Coronary artery (tissue), 2 donors: ENCODE measurements around the gene SPG7.
"Not testable (repeated sequence)": the region's sequence is repeated elsewhere in the genome, so short reads cannot be mapped to it uniquely, and the experiment has no call there.

Source experiments
- DNase-seq: peaks from one replicate; pipeline ENCODE4 v3.0.0-alpha.2; 2017; ENCODE audit warnings: low spot score
- H3K27ac ChIP-seq, 2 donors: fragments of 200-600 bp; sonication (generic); one replicate each; pipeline ENCODE4 v1.5.1; 2016 to 2019
- H3K4me3 ChIP-seq: fragments of 200-600 bp; sonication (generic); 2 replicates; pipeline ENCODE4 v1.5.1; 2016; ENCODE audit warnings: mild to moderate bottlenecking, moderate library complexity
- CTCF ChIP-seq: fragments of 200-600 bp; sonication (generic); IDR thresholded peaks from one replicate; pipeline ENCODE4 v1.5.1; 2019; ENCODE audit warnings: antibody characterized with exemption

Gene SPG7

GRCh38 chr16:89507834-89508590 lies at the start of gene SPG7:
Gene SPG7, plus strand, starts transcription at chr16:89508403. Its CDS starts 15 bp downstream, at chr16:89508418.
- H3K4me3 ChIP-seq, result peak within 1 kb of the TSS; percentile 98
- peak within 1 kb of the TSS; percentile 93 to 95 for H3K27ac ChIP-seq
- TF ChIP-seq CTCF, result no peak
- peak; percentile 85 for DNase-seq

GRCh38 chr16:89458551-89458950 lies 49.7 kb upstream of the SPG7 start:
- Histone ChIP-seq H3K4me3 (no peak overlapping the region), H3K27ac (no peak overlapping the region)
- DNase-seq, result no peak
- TF ChIP-seq CTCF, result no peak

- DNase-seq, result no peak
- no peak overlapping the region for H3K27ac ChIP-seq
- H3K4me3 ChIP-seq, result no peak overlapping the region
- TF ChIP-seq CTCF, result no peak
These were observed 49.2 kb upstream of the SPG7 start for GRCh38 chr16:89458967-89459366.

GRCh38 chr16:89460556-89460955 lies 47.6 kb upstream of the SPG7 start:
- H3K27ac ChIP-seq, result no peak overlapping the region
- TF ChIP-seq CTCF, result no peak
- DNase-seq, result no peak
- no peak overlapping the region for H3K4me3 ChIP-seq

- not testable (repeated sequence) for DNase-seq, H3K4me3 ChIP-seq, H3K27ac ChIP-seq
These were observed 46.3 kb upstream of the SPG7 start for GRCh38 chr16:89461890-89462289.

- not testable (repeated sequence) for H3K4me3 ChIP-seq, H3K27ac ChIP-seq, DNase-seq
These were observed 45.6 kb upstream of the SPG7 start for GRCh38 chr16:89462639-89463038.

GRCh38 chr16:89463312-89463711 lies 44.9 kb upstream of the SPG7 start:
- not testable (repeated sequence) for H3K4me3 ChIP-seq, DNase-seq, H3K27ac ChIP-seq

- no peak overlapping the region for H3K27ac ChIP-seq
- no peak for TF ChIP-seq CTCF
- DNase-seq, result no peak
- H3K4me3 ChIP-seq, result no peak overlapping the region
These were observed 41.3 kb upstream of the SPG7 start for GRCh38 chr16:89466920-89467319.

- Histone ChIP-seq H3K4me3 (no peak overlapping the region), H3K27ac (no peak overlapping the region)
- no peak for DNase-seq
- no peak for TF ChIP-seq CTCF
These were observed 40.8 kb upstream of the SPG7 start for GRCh38 chr16:89467382-89467781.
